Testis (tissue), 3 donors: Measurements from ENCODE around the gene KLRC2. TPM values are rescaled to one million over a fixed set of nuclear protein-coding genes. Genes with fewer than 3 reads are reported as not detected.

Experiments
- DNase-seq: peaks from one replicate; pipeline ENCODE4 v3.0.0-alpha.2; 2019
- H3K27ac ChIP-seq, 2 donors: fragments of 200-600 bp; sonication (generic); one replicate each; pipeline ENCODE4 v1.5.1; 2019
- H3K27me3 ChIP-seq: fragments of 200-600 bp; sonication (generic); one replicate; pipeline ENCODE4 v1.5.1; 2019
- H3K36me3 ChIP-seq: fragments of 200-600 bp; sonication (generic); one replicate; pipeline ENCODE4 v1.5.1; 2017; ENCODE audit warnings: low read depth; ENCODE audit errors: missing control alignments
- H3K4me1 ChIP-seq: fragments of 200-600 bp; sonication (generic); one replicate; pipeline ENCODE4 v1.5.1; 2019
- H3K4me3 ChIP-seq, 2 donors: fragments of 200-600 bp; sonication (generic); one replicate each; pipeline ENCODE4 v1.5.1; 2017 to 2019
- H3K9me3 ChIP-seq: fragments of 200-600 bp; sonication (generic); one replicate; pipeline ENCODE4 v1.5.1; 2017
- CTCF ChIP-seq, 3 experiments: fragments of 450-650 bp in 2 of 3; fragments of 200-600 bp in 1 of 3; sonication (generic) in 1 of 3; IDR thresholded peaks; one replicate each; pipeline ENCODE4 v1.5.1; 2016 to 2019; ENCODE audit warnings: antibody characterized with exemption in 3 of 3, mild to moderate bottlenecking in 2 of 3, moderate library complexity in 1 of 3
- POLR2A ChIP-seq: fragments of 450-650 bp; IDR thresholded peaks from one replicate; pipeline ENCODE4 v1.6.1; 2017; ENCODE audit warnings: antibody characterized with exemption, mild to moderate bottlenecking, moderate library complexity
- WGBS, 2 donors: methylation state at CpG; one replicate each; pipeline ENCODE4 v1.1.5; 2018; 5-methylcytosine and 5-hydroxymethylcytosine counted together
- intact Hi-C: fragments of 100-400 bp; cut with DNase I; formaldehyde crosslinking; loops from one replicate; pipeline ENCODE4 v1.15.1; 2023; ENCODE audit warnings: low total_unique reads
- polyA plus RNA-seq: library from polyadenylated mRNA; stranded (reverse); fragments of 350-450 nt; fragmentation: Illumina TruSeq; extraction: RNeasy Lipid Tissue Mini Kit (QIAGEN cat#74804); gene quantifications from one replicate; pipeline ENCODE4 v1.2.3, GENCODE V29; 2014; ENCODE audit warnings: low read depth, low replicate concordance; ENCODE audit not compliant: insufficient read depth
- total RNA-seq, 2 donors: library from RNA; depleted of rRNA; stranded (reverse); fragments of >200 nt; gene quantifications; one replicate each; pipeline ENCODE4 v1.2.3, GENCODE V29; 2016

Gene KLRC2
- total and polyA plus RNA-seq, 3 donors from 2014 or later = 0.56 TPM; not detected in 2

DNA sequence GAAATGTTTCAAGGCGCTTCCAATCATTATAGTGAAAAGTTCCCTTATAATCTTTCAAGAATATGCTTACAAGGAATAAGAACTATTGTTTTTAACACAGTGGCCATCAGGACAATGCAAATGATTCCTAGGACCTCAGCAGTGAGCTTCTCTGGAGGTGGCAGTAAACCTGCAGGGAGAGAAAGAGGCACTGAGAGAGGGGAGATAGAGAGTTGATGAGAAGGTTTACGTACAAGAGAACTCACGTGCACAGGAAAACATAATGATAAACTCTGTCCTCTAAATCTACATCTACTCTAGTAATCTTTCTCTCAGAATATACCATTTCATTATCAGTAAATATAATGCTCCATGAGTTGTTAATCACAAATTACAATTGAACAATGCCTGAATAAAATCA lies 27.0 kb downstream of the KLRC2 start:
- H3K4me3 ChIP-seq = no peak overlapping the region
- H3K4me1 ChIP-seq = no peaks in the 10 kb centered on the region
- H3K27ac ChIP-seq = no peak overlapping the region
- H3K36me3 ChIP-seq = no peaks in the 10 kb centered on the region
- WGBS, 2 donors = 66 to 68% methylated on average over 3 of the region's 3 CpGs
- H3K27me3 ChIP-seq = no peaks in the 10 kb centered on the region
- TF ChIP-seq CTCF (IDR thresholded peaks at IDR 0.05) (no peak), POLR2A (no peak)
- H3K9me3 ChIP-seq = no peaks in the 10 kb centered on the region
- no peak for DNase-seq
- intact Hi-C loops = no loop called here

GRCh38 chr12:10406725-10407124 lies 29.1 kb downstream of the KLRC2 start:
- WGBS, 2 donors = 71 to 80% methylated on average over 4 of the region's 4 CpGs
- Histone ChIP-seq H3K27me3 (no peaks in the 10 kb centered on the region), H3K9me3 (no peaks in the 10 kb centered on the region), H3K4me3 (no peak overlapping the region), H3K27ac (no peak overlapping the region), H3K4me1 (no peaks in the 10 kb centered on the region), H3K36me3 (no peaks in the 10 kb centered on the region)
- peak; percentile 22 for DNase-seq
- intact Hi-C loops = no loop called here
- TF ChIP-seq POLR2A = no peak
- no peak for TF ChIP-seq CTCF (IDR thresholded peaks at IDR 0.05)

DNA sequence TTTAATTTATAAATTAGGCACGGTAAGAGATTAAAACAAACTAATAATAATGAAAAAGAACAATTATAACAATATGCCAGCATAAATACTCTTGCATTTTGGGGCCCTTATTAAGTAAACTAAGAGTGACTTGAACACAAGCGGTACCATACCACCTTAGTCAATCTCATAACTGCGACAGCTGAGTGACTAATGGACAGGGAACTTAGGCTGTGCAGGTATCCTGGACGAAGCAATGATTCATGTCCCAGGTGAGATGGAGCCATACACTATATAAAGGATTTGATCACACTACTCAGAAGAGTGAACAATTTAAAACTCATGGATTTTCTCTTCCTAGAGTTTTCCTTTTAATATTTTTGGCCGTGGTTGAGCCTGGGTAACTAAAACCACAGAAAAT lies 30.5 kb downstream of the KLRC2 start:
- Histone ChIP-seq H3K27ac (no peak overlapping the region), H3K4me3 (no peak overlapping the region), H3K36me3 (no peaks in the 10 kb centered on the region), H3K9me3 (no peaks in the 10 kb centered on the region), H3K27me3 (no peaks in the 10 kb centered on the region), H3K4me1 (no peaks in the 10 kb centered on the region)
- intact Hi-C loops = no loop called here
- no peak for DNase-seq
- no peak for TF ChIP-seq POLR2A
- no peak for TF ChIP-seq CTCF (IDR thresholded peaks at IDR 0.05)
- WGBS, 2 donors = 96 to 98% methylated on average over 5 of the region's 5 CpGs

- no peak for TF ChIP-seq CTCF (IDR thresholded peaks at IDR 0.05)
- H3K36me3 ChIP-seq = no peaks in the 10 kb centered on the region
- H3K4me3 ChIP-seq = no peak overlapping the region
- no peak for DNase-seq
- H3K4me1 ChIP-seq = no peaks in the 10 kb centered on the region
- intact Hi-C loops = no loop called here
- H3K9me3 ChIP-seq = no peaks in the 10 kb centered on the region
- H3K27me3 ChIP-seq = no peaks in the 10 kb centered on the region
- no peak overlapping the region for H3K27ac ChIP-seq
Observed at GRCh38 chr12:10404798-10405197, 31.0 kb downstream of the KLRC2 start.

DNA sequence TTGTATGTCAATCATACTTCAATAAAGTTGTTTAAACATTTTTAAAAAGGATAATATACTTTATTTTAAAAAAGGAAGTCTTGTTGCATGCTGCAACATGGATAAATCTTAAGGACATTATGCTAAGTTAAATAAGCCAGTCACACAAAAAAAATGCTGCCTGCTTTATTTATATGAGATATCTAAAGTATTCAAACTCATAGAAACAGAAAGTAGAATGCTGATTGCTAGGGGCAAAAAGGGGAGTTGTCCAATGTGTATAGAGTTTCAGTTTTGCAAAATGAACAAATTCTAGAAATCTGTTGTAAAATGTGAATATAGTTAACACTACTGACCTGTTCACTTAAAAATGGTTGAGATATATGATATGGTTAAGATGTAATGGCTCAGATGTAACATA lies 35.0 kb downstream of the KLRC2 start:
- Histone ChIP-seq H3K36me3 (no peaks in the 10 kb centered on the region), H3K27me3 (no peaks in the 10 kb centered on the region), H3K4me1 (no peaks in the 10 kb centered on the region), H3K9me3 (no peaks in the 10 kb centered on the region), H3K27ac (no peak overlapping the region), H3K4me3 (no peak overlapping the region)
- no peak for DNase-seq
- no peak for TF ChIP-seq POLR2A
- no peak for TF ChIP-seq CTCF (IDR thresholded peaks at IDR 0.05)
- intact Hi-C loops = no loop called here
